ENCODE measurements around the gene MACF1.

The MACF1 gene

GRCh38 chr1:39261712-39262221 lies 57.3 kb downstream of the MACF1 start:
- DNase-seq (ENCODE audit: low read depth, low spot score), result no peak

- DNase-seq (ENCODE audit: low read depth, low spot score), result no peak
Measured at GRCh38 chr1:39262802-39263201, 58.3 kb downstream of the MACF1 start.

- DNase-seq (ENCODE audit: low read depth, low spot score), result no peak
Measured at GRCh38 chr1:39266269-39266668, 61.8 kb downstream of the MACF1 start.

- no peak for DNase-seq (ENCODE audit: low read depth, low spot score)
Measured at GRCh38 chr1:39266792-39267191, 62.3 kb downstream of the MACF1 start.

- DNase-seq (ENCODE audit: low read depth, low spot score), result no peak
Measured at GRCh38 chr1:39268112-39268581, 63.7 kb downstream of the MACF1 start.

- no peak for DNase-seq (ENCODE audit: low read depth, low spot score)
Measured at GRCh38 chr1:39268906-39269305, 64.4 kb downstream of the MACF1 start.

GRCh38 chr1:39269349-39269748 lies 64.9 kb downstream of the MACF1 start:
- no peak for DNase-seq (ENCODE audit: low read depth, low spot score)

- no peak for DNase-seq (ENCODE audit: low read depth, low spot score)
Measured at GRCh38 chr1:39269791-39270342, 65.4 kb downstream of the MACF1 start.

- no peak for DNase-seq (ENCODE audit: low read depth, low spot score)
Measured at GRCh38 chr1:39270368-39270767, 65.9 kb downstream of the MACF1 start.

- DNase-seq (ENCODE audit: low read depth, low spot score), result no peak
Measured at GRCh38 chr1:39272027-39272797, 67.7 kb downstream of the MACF1 start.

GRCh38 chr1:39272798-39273469 lies 68.4 kb downstream of the MACF1 start:
- DNase-seq (ENCODE audit: low read depth, low spot score), result no peak

GRCh38 chr1:39275836-39276507 lies 71.5 kb downstream of the MACF1 start:
- no peak for DNase-seq (ENCODE audit: low read depth, low spot score)

GRCh38 chr1:39277879-39278278 lies 73.4 kb downstream of the MACF1 start:
- no peak for DNase-seq (ENCODE audit: low read depth, low spot score)

GRCh38 chr1:39282537-39283216 lies 78.2 kb downstream of the MACF1 start:
- DNase-seq (ENCODE audit: low read depth, low spot score), result no peak

GRCh38 chr1:39283858-39284257 lies 79.4 kb downstream of the MACF1 start:
- DNase-seq (ENCODE audit: low read depth, low spot score), result no peak

GRCh38 chr1:39287541-39287940 lies 83.0 kb downstream of the MACF1 start:
- no peak for DNase-seq (ENCODE audit: low read depth, low spot score)

- no peak for DNase-seq (ENCODE audit: low read depth, low spot score)
Measured at GRCh38 chr1:39288735-39289465, 84.4 kb downstream of the MACF1 start.

- no peak for DNase-seq (ENCODE audit: low read depth, low spot score)
Measured at GRCh38 chr1:39292401-39292800, 87.9 kb downstream of the MACF1 start.

- DNase-seq (ENCODE audit: low read depth, low spot score), result no peak
Measured at GRCh38 chr1:39293375-39294070, 89.0 kb downstream of the MACF1 start.

- DNase-seq (ENCODE audit: low read depth, low spot score), result no peak
Measured at GRCh38 chr1:39294531-39294930, 90.0 kb downstream of the MACF1 start.
